OCI-LY1 (cell line): ENCODE results near the gene PLA2G15.

Experiments used
- H2AFZ ChIP-seq: fragments of 200-600 bp; sonication (generic), shearing (Covaris generic); 2 replicates; pipeline ENCODE4 v1.6.0; 2014; ENCODE audit warnings: antibody characterized with exemption, mild to moderate bottlenecking, low read length
- H3F3A ChIP-seq: fragments of 200-600 bp; sonication (generic), shearing (Covaris generic); 2 replicates; pipeline ENCODE4 v1.6.0; 2014; ENCODE audit warnings: mild to moderate bottlenecking, antibody characterized with exemption, low read length, moderate library complexity; ENCODE audit not compliant: insufficient read depth
- H3K27ac ChIP-seq: fragments of 200-600 bp; sonication (generic); 2 replicates; pipeline ENCODE4 v1.5.1; 2014; ENCODE audit warnings: low read length, mixed run types, mild to moderate bottlenecking, low read depth; ENCODE audit not compliant: poor library complexity, severe bottlenecking
- H3K27me3 ChIP-seq: fragments of 200-600 bp; sonication (generic); 2 replicates; pipeline ENCODE4 v1.6.0; 2014; ENCODE audit warnings: antibody characterized with exemption, mild to moderate bottlenecking, low read length, moderate library complexity; ENCODE audit not compliant: insufficient read depth
- H3K36me3 ChIP-seq: fragments of 200-600 bp; sonication (generic); 2 replicates; pipeline ENCODE4 v1.6.1; 2014; ENCODE audit warnings: mild to moderate bottlenecking, antibody characterized with exemption, low read length, moderate library complexity, mixed read lengths; ENCODE audit not compliant: insufficient read depth
- H3K4me1 ChIP-seq: fragments of 200-600 bp; sonication (generic); 2 replicates; pipeline ENCODE4 v1.5.1; 2014; ENCODE audit warnings: mild to moderate bottlenecking, low read length, moderate library complexity; ENCODE audit not compliant: insufficient read depth, severe bottlenecking
- H3K4me2 ChIP-seq: fragments of 200-600 bp; sonication (generic), shearing (Covaris generic); 2 replicates; pipeline ENCODE4 v1.6.1; 2014; ENCODE audit warnings: low read length
- H3K4me3 ChIP-seq: fragments of 200-600 bp; sonication (generic); 2 replicates; pipeline ENCODE4 v1.5.1; 2014; ENCODE audit warnings: low read length, low read depth, mild to moderate bottlenecking, mixed read lengths; ENCODE audit not compliant: poor library complexity, severe bottlenecking
- H3K79me2 ChIP-seq: fragments of 200-600 bp; shearing (Covaris generic); 2 replicates; pipeline ENCODE4 v1.6.1; 2016; ENCODE audit warnings: mixed run types, low read length, mixed read lengths; ENCODE audit not compliant: insufficient read depth
- H3K9ac ChIP-seq: fragments of 200-600 bp; sonication (generic), shearing (Covaris generic); 2 replicates; pipeline ENCODE4 v1.6.1; 2014; ENCODE audit warnings: mild to moderate bottlenecking, low read length, mixed read lengths
- H3K9me2 ChIP-seq: fragments of 200-600 bp; sonication (generic), shearing (Covaris generic); 2 replicates; pipeline ENCODE4 v1.6.1; 2014; ENCODE audit warnings: low read depth, mild to moderate bottlenecking, low read length, mixed read lengths
- H3K9me3 ChIP-seq: fragments of 200-600 bp; shearing (Covaris generic); 2 replicates; pipeline ENCODE4 v1.6.1; 2014; ENCODE audit warnings: low read length, mixed read lengths
- H4K20me1 ChIP-seq: fragments of 200-600 bp; sonication (generic), shearing (Covaris generic); 2 replicates; pipeline ENCODE4 v1.6.0; 2016; ENCODE audit warnings: mild to moderate bottlenecking, low read length; ENCODE audit not compliant: insufficient read depth
- EZH2 ChIP-seq: fragments of 200-600 bp; sonication (generic), shearing (Covaris generic); IDR thresholded peaks from 2 replicates; pipeline ENCODE4 v1.8.0; 2017; ENCODE audit warnings: borderline replicate concordance, mixed run types, mild to moderate bottlenecking, antibody characterized with exemption, low read length, moderate library complexity, mixed read lengths
- TF ChIP-seq, protein P1 (sequence below): fragments of 200-600 bp; sonication (generic), shearing (Covaris generic); IDR thresholded peaks from 2 replicates; pipeline ENCODE4 v1.5.1; 2017; ENCODE audit warnings: mild to moderate bottlenecking, antibody characterized with exemption, low read length, moderate library complexity, mixed read lengths

Gene PLA2G15

GRCh38 chr16:68296291-68296690, 51.1 kb downstream of the PLA2G15 start:
- Histone ChIP-seq H3K4me1 (no peaks in the 10 kb centered on the region), H3K9me2 (no peaks in the 10 kb centered on the region), H3K4me3 (no peak overlapping the region), H3K4me2 (no peak overlapping the region), H3K9me3 (no peaks in the 10 kb centered on the region), H2AFZ (no peak overlapping the region), H3K27me3 (no peaks in the 10 kb centered on the region), H3F3A (no peaks in the 10 kb centered on the region), H3K9ac (no peak overlapping the region), H3K36me3 (peaks cover 97% of the 10 kb centered on the region), H3K27ac (no peak overlapping the region), H3K79me2 (no peaks in the 10 kb centered on the region), H4K20me1 (no peaks in the 10 kb centered on the region)
- TF ChIP-seq, protein P1, sequence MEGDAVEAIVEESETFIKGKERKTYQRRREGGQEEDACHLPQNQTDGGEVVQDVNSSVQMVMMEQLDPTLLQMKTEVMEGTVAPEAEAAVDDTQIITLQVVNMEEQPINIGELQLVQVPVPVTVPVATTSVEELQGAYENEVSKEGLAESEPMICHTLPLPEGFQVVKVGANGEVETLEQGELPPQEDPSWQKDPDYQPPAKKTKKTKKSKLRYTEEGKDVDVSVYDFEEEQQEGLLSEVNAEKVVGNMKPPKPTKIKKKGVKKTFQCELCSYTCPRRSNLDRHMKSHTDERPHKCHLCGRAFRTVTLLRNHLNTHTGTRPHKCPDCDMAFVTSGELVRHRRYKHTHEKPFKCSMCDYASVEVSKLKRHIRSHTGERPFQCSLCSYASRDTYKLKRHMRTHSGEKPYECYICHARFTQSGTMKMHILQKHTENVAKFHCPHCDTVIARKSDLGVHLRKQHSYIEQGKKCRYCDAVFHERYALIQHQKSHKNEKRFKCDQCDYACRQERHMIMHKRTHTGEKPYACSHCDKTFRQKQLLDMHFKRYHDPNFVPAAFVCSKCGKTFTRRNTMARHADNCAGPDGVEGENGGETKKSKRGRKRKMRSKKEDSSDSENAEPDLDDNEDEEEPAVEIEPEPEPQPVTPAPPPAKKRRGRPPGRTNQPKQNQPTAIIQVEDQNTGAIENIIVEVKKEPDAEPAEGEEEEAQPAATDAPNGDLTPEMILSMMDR, result no peak
- TF ChIP-seq EZH2, result no peak

GRCh38 chr16:68296693-68297092, 51.5 kb downstream of the PLA2G15 start:
- H3K4me3 ChIP-seq, result no peak overlapping the region
- H3K9ac ChIP-seq, result no peak overlapping the region
- H3K36me3 ChIP-seq, result peaks cover 97% of the 10 kb centered on the region
- no peaks in the 10 kb centered on the region for H3K27me3 ChIP-seq
- H3K9me2 ChIP-seq, result no peaks in the 10 kb centered on the region
- H3K79me2 ChIP-seq, result no peaks in the 10 kb centered on the region
- no peaks in the 10 kb centered on the region for H3K9me3 ChIP-seq
- no peak overlapping the region for H3K4me2 ChIP-seq
- TF ChIP-seq EZH2, result no peak
- TF ChIP-seq, protein P1, result no peak
- peaks cover 1% of the 10 kb centered on the region; the same call in 1 of the 2 replicates for H3F3A ChIP-seq
- H3K4me1 ChIP-seq, result no peaks in the 10 kb centered on the region
- H4K20me1 ChIP-seq, result no peaks in the 10 kb centered on the region
- no peak overlapping the region for H2AFZ ChIP-seq
- no peak overlapping the region for H3K27ac ChIP-seq

DNA sequence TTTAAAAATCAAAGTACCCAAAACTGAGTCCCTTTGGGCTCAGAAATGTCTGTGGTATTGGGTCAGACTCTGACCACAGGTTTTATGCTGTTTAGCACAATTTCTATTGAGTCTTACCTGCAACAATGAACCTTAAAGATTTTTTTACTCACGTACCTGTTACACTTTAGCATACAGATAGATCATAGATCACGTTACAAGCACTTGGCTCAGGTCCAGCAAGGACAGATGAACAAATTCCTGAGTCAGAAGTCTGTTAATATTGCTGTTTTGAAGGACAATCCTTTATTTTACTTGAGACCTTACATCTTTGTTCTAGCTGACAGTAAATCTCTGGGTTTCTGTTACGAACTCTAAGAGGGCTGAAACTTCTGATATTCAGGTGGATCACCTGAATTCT, 52.7 kb downstream of the PLA2G15 start:
- Histone ChIP-seq H3K27me3 (no peaks in the 10 kb centered on the region), H3K4me1 (no peaks in the 10 kb centered on the region), H2AFZ (no peak overlapping the region), H4K20me1 (no peaks in the 10 kb centered on the region), H3F3A (peaks cover 3% of the 10 kb centered on the region; the same call in 1 of the 2 replicates), H3K9ac (no peak overlapping the region), H3K9me3 (no peaks in the 10 kb centered on the region), H3K9me2 (no peaks in the 10 kb centered on the region), H3K36me3 (peaks cover 98% of the 10 kb centered on the region), H3K4me2 (no peak overlapping the region), H3K27ac (no peak overlapping the region), H3K79me2 (no peaks in the 10 kb centered on the region), H3K4me3 (no peak overlapping the region)
- TF ChIP-seq, protein P1, result no peak
- TF ChIP-seq EZH2, result no peak
